ENCODE data around the gene NDUFV2. TPM values are rescaled to one million over a fixed set of nuclear protein-coding genes. Genes with fewer than 3 reads are reported as not detected.
A peak's percentile ranks its signal among the peaks of the same experiment; 100 is the strongest.

NDUFV2 gene
- total and polyA plus RNA-seq, 2 of the 8 experiments (the other 6 are each of a cell fraction or from before 2014, with no cell fraction given), result 90.8 to 191 TPM

DNA sequence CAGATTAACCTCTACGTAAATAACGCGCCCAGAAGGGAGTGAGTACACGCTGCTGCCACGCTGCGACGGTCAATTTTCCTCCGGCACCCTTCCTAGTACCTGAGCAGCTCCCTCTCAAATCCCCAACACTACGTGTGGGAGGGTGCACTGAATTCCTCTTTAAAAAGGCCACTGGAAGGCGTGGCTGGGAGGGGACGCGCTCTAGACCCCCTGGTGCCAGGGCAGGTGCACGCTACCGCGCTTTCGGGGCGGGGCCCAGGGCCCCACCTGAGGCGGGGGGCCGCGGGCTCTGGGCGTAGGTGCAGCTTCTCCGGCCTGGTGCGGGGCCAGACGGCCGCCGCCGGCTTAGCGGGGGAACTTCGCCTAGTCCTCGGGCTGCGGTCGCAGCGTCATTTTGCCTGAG lies 33.4 kb downstream of the NDUFV2 start (continued):
- TF ChIP-seq POLR2AphosphoS5 (IDR thresholded peaks at IDR 0.05; ENCODE audit: low read depth, low read length) (0 out of 2 replicates have a peak, but pooled peaks have one; percentile 66), SIRT6 (IDR thresholded peaks at IDR 0.05; ENCODE audit: low read length) (no peak), EP300 (IDR thresholded peaks at IDR 0.05; ENCODE audit: borderline replicate concordance in 1 of 2, low read depth in 2 of 2, low read length in 2 of 2) (no peak), TBP (IDR thresholded peaks at IDR 0.05; ENCODE audit: low read depth, low read length) (peak; percentile 52; the same call in 1 of the 2 replicates), TCF12 (IDR thresholded peaks at IDR 0.05; ENCODE audit: low read depth, low read length) (0 out of 2 replicates have a peak, but pooled peaks have one; percentile 71), SP1 (IDR thresholded peaks at IDR 0.05; ENCODE audit: low read depth, low read length) (0 out of 2 replicates have a peak, but pooled peaks have one; percentile 18), GTF2F1 (IDR thresholded peaks at IDR 0.05; ENCODE audit: borderline replicate concordance, low read depth, low read length) (0 out of 2 replicates have a peak, but pooled peaks have one; percentile 29), KDM4A (IDR thresholded peaks at IDR 0.05; ENCODE audit: low read depth, low read length, severe bottlenecking) (no peak), RAD21 (IDR thresholded peaks at IDR 0.05 in 1 of 2, conservative IDR thresholded peaks at IDR 0.05 in 1 of 2; ENCODE audit: low read depth in 2 of 2, low read length in 2 of 2) (0 out of 4 replicates have a peak, but pooled peaks of 1 of the 2 experiments have one; percentile 0)
- TF ChIP-seq, protein P1, sequence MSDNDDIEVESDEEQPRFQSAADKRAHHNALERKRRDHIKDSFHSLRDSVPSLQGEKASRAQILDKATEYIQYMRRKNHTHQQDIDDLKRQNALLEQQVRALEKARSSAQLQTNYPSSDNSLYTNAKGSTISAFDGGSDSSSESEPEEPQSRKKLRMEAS (IDR thresholded peaks at IDR 0.05), result 0 out of 2 replicates have a peak, but pooled peaks have one; percentile 53
